Stimulated activated effector memory CD8-positive, alpha-beta T cell treated with anti-CD3 and anti-CD28 coated beads, Interleukin-12 subunit alpha, Interleukin-12 subunit beta, amount 100 ng/mL, for 72 hours (primary cell): ENCODE data around the gene CNOT10.
"Not testable (repeated sequence)": the region's sequence is repeated elsewhere in the genome, so short reads cannot be mapped to it uniquely, and the experiment has no call there.

Source experiments
- ATAC-seq: fragments of 150-1000 bp; cut with Tn5 transposase; 2 replicates; pipeline ENCODE4 v1.10.0; 2021
- DNase-seq, 2 donors: peaks; one replicate each; pipeline ENCODE4 v3.0.0; 2021 to 2022; ENCODE audit warnings: low spot score in 2 of 2
- H3K27ac Mint-ChIP-seq: one replicate; pipeline ENCODE4 v1.8.0; 2022; ENCODE audit warnings: mild to moderate bottlenecking, mixed read lengths
- H3K36me3 Mint-ChIP-seq: one replicate; pipeline ENCODE4 v1.8.0; 2022; ENCODE audit warnings: mild to moderate bottlenecking, mixed read lengths
- H3K4me1 Mint-ChIP-seq: one replicate; pipeline ENCODE4 v1.8.0; 2022; ENCODE audit warnings: mixed read lengths
- H3K4me3 Mint-ChIP-seq: one replicate; pipeline ENCODE4 v1.8.0; 2022; ENCODE audit warnings: mild to moderate bottlenecking, mixed read lengths
- H3K9me3 Mint-ChIP-seq: one replicate; pipeline ENCODE4 v1.8.0; 2022; ENCODE audit warnings: mixed read lengths

The CNOT10 gene

GRCh38 chr3:32764481-32764880 lies 79.5 kb downstream of the CNOT10 start:
- no peaks in the 10 kb centered on the region for H3K4me1 Mint-ChIP-seq
- H3K36me3 Mint-ChIP-seq, result peaks cover 97% of the 10 kb centered on the region
- no peak overlapping the region for H3K27ac Mint-ChIP-seq
- no peak for DNase-seq
- H3K9me3 Mint-ChIP-seq, result no peaks in the 10 kb centered on the region
- ATAC-seq, result no peak
- no peak overlapping the region for H3K4me3 Mint-ChIP-seq

DNA sequence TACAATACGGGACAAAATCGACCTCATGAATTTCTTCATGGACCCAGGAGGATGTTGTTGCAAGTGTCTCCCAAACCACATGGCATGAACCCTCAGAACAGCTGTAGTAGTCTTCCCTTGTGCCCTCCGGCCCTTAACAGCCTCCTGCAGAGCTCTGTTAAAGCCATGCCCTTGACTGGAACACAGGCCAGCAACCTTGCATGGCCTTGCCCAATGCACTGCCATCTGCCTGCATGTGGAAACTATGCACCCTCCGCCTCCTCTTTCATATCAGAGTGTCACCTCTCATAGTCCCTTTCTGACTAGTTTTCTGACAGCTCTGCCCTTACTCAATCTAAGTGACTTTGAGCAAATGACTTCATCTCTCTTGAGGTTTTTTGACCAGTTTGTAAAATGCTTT lies 93.4 kb downstream of the CNOT10 start:
- ATAC-seq, result peak; percentile 65
- Mint-ChIP-seq H3K4me3 (no peak overlapping the region), H3K27ac (no peak overlapping the region), H3K9me3 (no peaks in the 10 kb centered on the region), H3K36me3 (peaks cover 16% of the 10 kb centered on the region), H3K4me1 (peaks cover 16% of the 10 kb centered on the region)
- DNase-seq, result no peak

DNA sequence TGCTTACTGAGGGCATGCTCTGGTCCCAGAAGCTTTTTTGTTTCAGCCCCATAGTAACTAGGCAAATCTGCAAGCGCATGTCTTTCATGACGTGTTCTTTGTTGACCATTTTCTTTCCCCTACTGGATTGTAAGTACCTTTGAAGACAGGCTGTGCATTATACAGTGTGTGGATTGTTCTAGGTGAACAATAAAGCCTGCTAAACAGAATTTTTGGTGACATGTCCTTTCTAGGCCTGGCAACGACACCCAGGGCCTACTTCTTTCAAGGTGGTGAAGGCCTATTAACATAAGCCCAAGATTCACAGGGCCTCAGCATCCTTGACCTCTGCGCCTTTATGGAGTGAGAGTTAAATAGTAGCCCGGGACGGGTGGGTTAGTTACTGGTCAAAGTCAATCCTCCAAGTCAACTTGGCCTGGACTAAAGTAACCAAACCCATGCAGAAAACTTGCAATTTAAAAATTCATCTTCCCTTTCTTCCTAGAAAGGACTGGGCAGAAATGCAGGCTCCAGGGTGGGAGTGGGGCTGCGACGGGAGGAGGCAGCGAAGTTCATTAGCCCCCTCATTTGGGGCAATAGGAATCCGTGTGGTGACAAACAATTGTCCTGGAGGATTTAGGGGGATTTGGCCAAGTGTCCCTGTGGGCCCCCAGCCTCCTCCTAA lies 95.2 kb downstream of the CNOT10 start:
- peaks cover 6% of the 10 kb centered on the region for H3K36me3 Mint-ChIP-seq
- H3K4me1 Mint-ChIP-seq, result peaks cover 16% of the 10 kb centered on the region
- H3K9me3 Mint-ChIP-seq, result no peaks in the 10 kb centered on the region
- DNase-seq (no peak), ATAC-seq (no peak)
- no peak overlapping the region for H3K27ac Mint-ChIP-seq
- H3K4me3 Mint-ChIP-seq, result peak overlapping the region; percentile 87

GRCh38 chr3:32780735-32781210 lies 95.8 kb downstream of the CNOT10 start:
- no peak overlapping the region for H3K27ac Mint-ChIP-seq
- peaks cover under 1% of the 10 kb centered on the region for H3K36me3 Mint-ChIP-seq
- no peaks in the 10 kb centered on the region for H3K9me3 Mint-ChIP-seq
- H3K4me1 Mint-ChIP-seq, result peaks cover 16% of the 10 kb centered on the region
- peak overlapping the region; percentile 87 for H3K4me3 Mint-ChIP-seq
- ATAC-seq (no peak), DNase-seq (no peak)

DNA sequence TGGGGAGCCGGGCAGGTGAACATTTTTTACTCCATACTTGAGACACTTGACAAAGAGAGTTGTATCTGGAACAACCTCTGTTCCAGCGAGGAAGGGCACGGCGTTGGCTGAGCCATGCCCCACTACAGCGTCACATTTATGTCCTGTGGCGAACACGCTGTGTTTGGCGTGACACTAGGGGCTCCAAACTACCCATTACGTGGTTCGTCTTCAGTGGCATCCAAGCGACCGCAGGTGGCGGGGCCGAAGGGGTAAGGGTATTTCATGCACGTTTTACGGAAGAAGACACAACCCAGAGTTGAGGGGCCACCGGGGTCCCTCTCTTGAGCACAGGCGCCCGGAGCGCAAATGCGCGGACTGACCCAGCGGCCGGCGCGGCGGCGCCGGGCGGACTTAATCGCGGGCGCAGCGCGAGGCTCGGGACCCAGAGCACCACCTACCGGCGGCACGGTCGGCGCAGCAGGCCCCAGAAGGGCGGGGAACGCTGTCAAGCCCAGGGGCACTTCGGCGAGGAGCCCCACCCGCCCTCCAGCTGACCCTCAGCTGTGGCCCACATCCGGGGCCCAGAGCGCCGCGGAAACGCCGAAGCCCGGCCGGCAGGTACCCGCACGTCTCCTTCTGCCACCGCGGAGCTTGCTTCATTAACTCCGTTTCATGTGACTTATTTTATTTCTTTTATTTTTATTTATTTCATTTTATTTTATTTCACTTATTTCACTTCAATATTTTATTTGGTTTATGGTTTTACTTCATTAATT lies 96.4 kb downstream of the CNOT10 start:
- ATAC-seq (peak; percentile 95), DNase-seq (peak; percentile 63 to 87)
- no peaks in the 10 kb centered on the region for H3K9me3 Mint-ChIP-seq
- H3K36me3 Mint-ChIP-seq, result no peaks in the 10 kb centered on the region
- peaks cover 16% of the 10 kb centered on the region for H3K4me1 Mint-ChIP-seq
- no peak overlapping the region for H3K27ac Mint-ChIP-seq
- H3K4me3 Mint-ChIP-seq, result peak overlapping the region; percentile 87

GRCh38 chr3:32781969-32782270 lies 96.9 kb downstream of the CNOT10 start:
- H3K9me3 Mint-ChIP-seq, H3K27ac Mint-ChIP-seq, DNase-seq, H3K36me3 Mint-ChIP-seq, ATAC-seq: not testable (repeated sequence)
- H3K4me3 Mint-ChIP-seq, result peak overlapping the region; percentile 87
- peaks cover 16% of the 10 kb centered on the region for H3K4me1 Mint-ChIP-seq

- Mint-ChIP-seq H3K27ac (no peak overlapping the region), H3K9me3 (no peaks in the 10 kb centered on the region), H3K4me3 (peak overlapping the region; percentile 87), H3K4me1 (peaks cover 16% of the 10 kb centered on the region), H3K36me3 (no peaks in the 10 kb centered on the region)
- DNase-seq (no peak), ATAC-seq (no peak)
These were observed 97.4 kb downstream of the CNOT10 start for GRCh38 chr3:32782407-32782806.

GRCh38 chr3:32791833-32792232 lies 106.8 kb downstream of the CNOT10 start:
- H3K36me3 Mint-ChIP-seq, result no peaks in the 10 kb centered on the region

GRCh38 chr3:32794487-32795308 lies 109.7 kb downstream of the CNOT10 start:
- Mint-ChIP-seq H3K4me1 (no peaks in the 10 kb centered on the region), H3K36me3 (no peaks in the 10 kb centered on the region), H3K9me3 (no peaks in the 10 kb centered on the region), H3K4me3 (no peak overlapping the region), H3K27ac (no peak overlapping the region)
- ATAC-seq (no peak), DNase-seq (no peak)

More at GRCh38 chr3:32791833-32792232, 106.8 kb downstream of the CNOT10 start:
- no peak overlapping the region for H3K4me3 Mint-ChIP-seq
- H3K4me1 Mint-ChIP-seq, result no peaks in the 10 kb centered on the region
- no peak for ATAC-seq
- H3K27ac Mint-ChIP-seq, result no peak overlapping the region
- DNase-seq, result no peak
- H3K9me3 Mint-ChIP-seq, result no peaks in the 10 kb centered on the region

- H3K36me3 Mint-ChIP-seq, ATAC-seq, H3K9me3 Mint-ChIP-seq, H3K27ac Mint-ChIP-seq, H3K4me3 Mint-ChIP-seq, DNase-seq, H3K4me1 Mint-ChIP-seq: not testable (repeated sequence)
These were observed 111.5 kb downstream of the CNOT10 start for GRCh38 chr3:32796384-32796950.

- Mint-ChIP-seq H3K9me3 (no peaks in the 10 kb centered on the region), H3K36me3 (no peaks in the 10 kb centered on the region), H3K4me1 (no peaks in the 10 kb centered on the region), H3K27ac (no peak overlapping the region), H3K4me3 (no peak overlapping the region)
- no peak for ATAC-seq
- no peak for DNase-seq
These were observed 112.8 kb downstream of the CNOT10 start for GRCh38 chr3:32797776-32798175.

GRCh38 chr3:32801440-32801839 lies 116.5 kb downstream of the CNOT10 start:
- not testable (repeated sequence) for DNase-seq, H3K4me1 Mint-ChIP-seq, H3K27ac Mint-ChIP-seq, H3K4me3 Mint-ChIP-seq, H3K36me3 Mint-ChIP-seq, H3K9me3 Mint-ChIP-seq, ATAC-seq

DNA sequence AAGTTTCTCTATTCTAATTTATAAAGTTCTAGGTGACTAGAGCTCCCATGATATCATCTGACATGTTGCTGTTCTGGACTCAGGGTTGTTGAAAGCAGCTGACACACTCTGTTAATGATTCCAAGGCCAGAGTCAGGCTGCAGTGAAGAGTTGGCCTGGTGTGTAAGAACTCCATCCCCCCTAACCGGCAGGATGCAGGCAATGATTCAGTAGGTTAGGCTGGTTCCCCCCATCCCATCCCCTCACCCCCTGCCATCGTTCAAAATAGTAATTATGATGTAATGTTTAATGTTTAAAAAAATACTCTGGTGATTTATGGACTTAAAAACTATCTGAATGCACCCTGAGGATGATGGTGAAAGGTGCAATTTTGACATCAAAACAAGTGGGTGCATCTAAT lies 128.2 kb downstream of the CNOT10 start:
- Mint-ChIP-seq H3K4me3 (no peak overlapping the region), H3K4me1 (peaks cover 7% of the 10 kb centered on the region), H3K27ac (no peak overlapping the region), H3K36me3 (no peaks in the 10 kb centered on the region), H3K9me3 (no peaks in the 10 kb centered on the region)
- no peak for ATAC-seq
- no peak for DNase-seq

GRCh38 chr3:32814361-32814760 lies 129.4 kb downstream of the CNOT10 start:
- Mint-ChIP-seq H3K9me3 (no peaks in the 10 kb centered on the region), H3K27ac (no peak overlapping the region), H3K4me1 (peaks cover 7% of the 10 kb centered on the region), H3K4me3 (no peak overlapping the region), H3K36me3 (no peaks in the 10 kb centered on the region)
- DNase-seq (no peak), ATAC-seq (no peak)

DNA sequence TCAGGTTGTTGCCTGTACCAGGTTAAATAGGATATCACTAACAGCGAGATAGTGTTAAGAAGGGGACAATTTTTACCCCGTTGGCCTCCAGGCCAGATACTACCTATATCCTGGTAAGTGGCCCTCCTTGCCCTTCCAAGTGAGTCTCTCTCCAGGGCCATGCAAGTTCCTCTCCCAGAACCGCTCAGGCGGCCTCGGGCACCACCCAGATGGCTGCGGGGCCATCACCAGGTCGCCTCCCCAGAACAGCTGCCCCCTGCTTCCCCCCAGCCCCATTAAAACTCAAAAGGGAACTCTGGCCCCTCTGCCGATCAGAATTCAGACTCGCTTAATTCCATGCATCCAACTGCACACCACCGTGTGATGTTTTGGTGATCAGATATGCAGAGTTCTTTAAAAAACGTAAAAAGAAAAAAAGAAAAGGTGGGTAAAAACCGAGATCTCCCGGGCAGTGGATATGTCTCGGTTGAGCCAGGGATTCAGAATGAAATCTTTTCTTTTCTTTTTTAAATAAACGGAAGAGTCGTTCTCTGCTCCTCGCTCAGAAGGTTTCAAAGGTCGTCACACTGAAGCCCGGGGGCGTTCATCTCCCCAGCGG lies 131.0 kb downstream of the CNOT10 start:
- Mint-ChIP-seq H3K36me3 (no peaks in the 10 kb centered on the region), H3K9me3 (no peaks in the 10 kb centered on the region), H3K4me3 (peak overlapping the region; percentile 65), H3K27ac (no peak overlapping the region), H3K4me1 (peaks cover 7% of the 10 kb centered on the region)
- ATAC-seq (no peak), DNase-seq (no peak)
